ENCODE results near the gene OR10R2.

- no peak for TF ChIP-seq CTCF (IDR thresholded peaks at IDR 0.05; ENCODE audit: poor library complexity)
- TF ChIP-seq EZH2 (IDR thresholded peaks at IDR 0.05; ENCODE audit: borderline replicate concordance) = no peak
- TF ChIP-seq EZH2phosphoT487 (IDR thresholded peaks at IDR 0.05; ENCODE audit: low read depth, severe bottlenecking, unreplicated experiment) = no peak
Observed at GRCh38 chr1:158454537-158454936, 17.5 kb upstream of the OR10R2 start.
